K562 (cell line): ENCODE data around the gene BAIAP2L2. TPM values are rescaled to one million over a fixed set of nuclear protein-coding genes. Genes with fewer than 3 reads are reported as not detected.

Source experiments
- ATAC-seq: fragments of 200-7000 bp; cut with Tn5 transposase; 3 replicates; pipeline ENCODE4 v1.9.1; 2020; ENCODE audit warnings: moderate library complexity
- BruUV-seq: library from RNA; stranded (reverse); fragments of 400-500 nt; replicated peaks from 2 replicates; lab custom pipeline; 2021; lab: Mats Ljungman, UMichigan
- CTCF ChIA-PET: fragments of 300-600 bp; formaldehyde crosslinking; extraction: SDS; loops from one replicate; lab custom pipeline; 2021; ENCODE audit warnings: low intra/inter-chr PET ratio; lab: Yijun Ruan, JAX
- POLR2A ChIA-PET: fragments of 300-600, 350-650 bp; sonication (Branson Sonifier 250); formaldehyde crosslinking; extraction: SDS; loops from one replicate; lab custom pipeline; 2021; ENCODE audit warnings: antibody characterized with exemption, inconsistent platforms; lab: Yijun Ruan, JAX
- DNase-seq, 4 experiments: peaks; one replicate each; pipeline versions ENCODE4 v3.0.0 to v3.0.0-alpha.2; 2011 to 2018; ENCODE audit warnings: low spot score in 3 of 4, mixed read lengths in 3 of 4; ENCODE audit errors: extremely low read depth in 1 of 4
- FAIRE-seq: peaks from 2 replicates; lab custom pipeline; 2011; peaks lifted over from hg19 to GRCh38; lab: Jason Lieb, UNC
- H2AFZ ChIP-seq: 2 replicates; pipeline ENCODE4 v1.6.0; 2011; ENCODE audit warnings: low read depth, low read length, control low read depth, inconsistent platforms
- H3K27ac ChIP-seq: fragments of 200-600 bp; 3 replicates; pipeline ENCODE4 v1.8.0; 2011; ENCODE audit warnings: low read depth, mild to moderate bottlenecking, control low read depth, inconsistent platforms, low read length, moderate library complexity, mixed read lengths; ENCODE audit errors: extremely low read depth
- H3K27me3 ChIP-seq, 2 experiments: fragments of 300-600 bp in 1 of 2; 2 replicates in 1 of 2; 3 replicates in 1 of 2; pipeline versions ENCODE4 v1.6.0 to v1.8.0; 2011; ENCODE audit warnings: inconsistent platforms in 2 of 2, low read length in 2 of 2, mild to moderate bottlenecking in 1 of 2, mixed read lengths in 1 of 2, moderate library complexity in 1 of 2; ENCODE audit not compliant: control insufficient read depth in 2 of 2, insufficient read depth in 2 of 2
- H3K36me3 ChIP-seq: fragments of 300-600 bp; 3 replicates; pipeline ENCODE4 v1.8.0; 2011; ENCODE audit warnings: mild to moderate bottlenecking, low read length, inconsistent platforms; ENCODE audit not compliant: control insufficient read depth, insufficient read depth
- H3K4me1 ChIP-seq, 2 experiments: fragments of 200-600 bp in 1 of 2; replicated peaks in 1 of 2; 2 replicates in 1 of 2; 3 replicates in 1 of 2; pipeline versions ENCODE4 v1.5.1 to v1.8.0; 2011; ENCODE audit warnings: inconsistent platforms in 2 of 2, low read length in 2 of 2, mild to moderate bottlenecking in 1 of 2, mixed read lengths in 1 of 2, moderate library complexity in 1 of 2; ENCODE audit not compliant: control insufficient read depth in 2 of 2, insufficient read depth in 2 of 2
- H3K4me2 ChIP-seq: 2 replicates; pipeline ENCODE4 v1.6.1; 2011; ENCODE audit warnings: low read length, control low read depth, inconsistent platforms, mixed read lengths; ENCODE audit not compliant: insufficient read depth
- H3K4me3 ChIP-seq: fragments of 200-600 bp; sonication (generic), shearing (Covaris generic); 2 replicates; pipeline ENCODE4 v1.5.1; 2016; ENCODE audit warnings: control low read depth, inconsistent platforms
- H3K79me2 ChIP-seq: fragments of 200-600 bp; 3 replicates; pipeline ENCODE4 v1.8.0; 2011; ENCODE audit warnings: low read length, inconsistent platforms; ENCODE audit not compliant: control insufficient read depth, insufficient read depth
- H3K9ac ChIP-seq, 2 experiments: 2 replicates each; pipeline versions ENCODE4 v1.6.0 to v1.6.1; 2011; ENCODE audit warnings: low read depth in 2 of 2, low read length in 2 of 2, control low read depth in 1 of 2, inconsistent platforms in 1 of 2, mild to moderate bottlenecking in 1 of 2, mixed read lengths in 1 of 2; ENCODE audit not compliant: insufficient read depth in 1 of 2
- H3K9me1 ChIP-seq: one replicate; pipeline ENCODE4 v1.6.0; 2011; ENCODE audit warnings: inconsistent platforms, mild to moderate bottlenecking, low read length, moderate library complexity; ENCODE audit not compliant: control insufficient read depth, insufficient read depth
- H3K9me3 ChIP-seq: replicated peaks from 2 replicates; pipeline ENCODE4 v1.5.1; 2011; ENCODE audit warnings: low read depth, low read length, inconsistent platforms; ENCODE audit not compliant: control insufficient read depth, insufficient read depth
- H4K20me1 ChIP-seq: replicated peaks from 2 replicates; pipeline ENCODE4 v1.6.1; 2011; ENCODE audit warnings: low read length, inconsistent platforms, mixed read lengths; ENCODE audit not compliant: control insufficient read depth, insufficient read depth
- BHLHE40 ChIP-seq: IDR thresholded peaks from 2 replicates; pipeline ENCODE4 v1.6.1; 2011; ENCODE audit warnings: low read length, improper control_type of control experiment
- CBX3 ChIP-seq, 2 experiments: IDR thresholded peaks; 1 replicate in 1 of 2; 2 replicates in 1 of 2; pipeline ENCODE4 v1.6.1; 2012; ENCODE audit warnings: inconsistent platforms in 2 of 2, low read length in 2 of 2, borderline replicate concordance in 1 of 2, control low read depth in 1 of 2
- L3MBTL2 ChIP-seq: fragments of 450-650 bp; IDR thresholded peaks from 2 replicates; pipeline ENCODE4 v1.6.1; 2016; ENCODE audit warnings: mild to moderate bottlenecking, moderate library complexity
- MAZ ChIP-seq, 2 experiments: fragments of 450-650 bp in 1 of 2; sonication (generic) in 1 of 2; formaldehyde crosslinking; IDR thresholded peaks in 1 of 2; conservative IDR thresholded peaks in 1 of 2; 2 replicates each; pipeline versions ENCODE4 v1.4.0 to v1.5.0; 2020; ENCODE audit warnings: mild to moderate bottlenecking in 1 of 2, missing genetic modification reagents in 1 of 2
- RAD21 ChIP-seq, 2 experiments: fragments of 250-450 bp in 1 of 2; fragments of 450-650 bp in 1 of 2; sonication (Bioruptor Pico) in 1 of 2; formaldehyde crosslinking in 1 of 2; IDR thresholded peaks in 1 of 2; conservative IDR thresholded peaks in 1 of 2; 2 replicates each; pipeline versions ENCODE4 v1.4.0 to v1.8.0; 2020 to 2022; ENCODE audit warnings: mild to moderate bottlenecking in 2 of 2, moderate library complexity in 1 of 2
- SRSF1 ChIP-seq: fragments of 200-400 bp; formaldehyde crosslinking; IDR thresholded peaks from 2 replicates; pipeline ENCODE4 v1.6.1; 2017; ENCODE audit warnings: mild to moderate bottlenecking, low read depth, low read length, moderate library complexity
- ZNF263 ChIP-seq: sonication (generic); formaldehyde crosslinking; IDR thresholded peaks from 2 replicates; pipeline ENCODE4 v1.8.0; 2022; ENCODE audit warnings: mild to moderate bottlenecking, missing genetic modification reagents, borderline replicate concordance
- WGBS: fragments of 100-300 bp; shearing (Covaris generic); methylation state at CpG from one replicate; pipeline ENCODE4 v1.1.6; 2016; ENCODE audit warnings: low coverage, mixed read lengths; ENCODE audit not compliant: insufficient coverage; ENCODE audit errors: missing lambda C conversion rate; 5-methylcytosine and 5-hydroxymethylcytosine counted together
- in situ Hi-C: fragments of 300-500 bp; cut with MboI; formaldehyde crosslinking; loops from 4 replicates; pipeline ENCODE4 v1.15.0; 2018; ENCODE audit warnings: inconsistent platforms, mixed read lengths
- intact Hi-C: fragments of 100-400 bp; cut with micrococcal nuclease; formaldehyde crosslinking; loops from 2 replicates; pipeline ENCODE4 v1.14.2; 2022
- polyA plus RNA-seq, 8 experiments: library from polyadenylated mRNA; depleted of rRNA in 4 of 8; stranded (reverse) in 5 of 8; unstranded in 3 of 8; fragments of >200 nt; fragmentation: Nextera tagmentation in 2 of 8; fragmentation: Illumina TruSeq in 1 of 8; extraction: Ambion mirVana in 2 of 8; extraction: Trizol in 1 of 8; gene quantifications; 2 replicates each; pipeline versions ENCODE4 v1.2.1 to v1.2.3, GENCODE V29; 2011 to 2014; ENCODE audit warnings: inconsistent platforms in 1 of 8, missing spikeins in 1 of 8
- total RNA-seq, 7 experiments: library from RNA; depleted of rRNA in 6 of 7; stranded (reverse); fragments of >200 nt in 6 of 7; fragmentation: Illumina TruSeq in 2 of 7; extraction: Trizol in 2 of 7; gene quantifications; 2 replicates each; pipeline versions ENCODE4 v1.2.1 to v1.2.3, GENCODE V29; 2011 to 2021; ENCODE audit warnings: low replicate concordance in 1 of 7
- TF ChIP-seq, protein P1 (sequence below), 2 experiments: IDR thresholded peaks; 2 replicates each; pipeline ENCODE4 v1.6.1; 2011; ENCODE audit warnings: borderline replicate concordance in 1 of 2, control low read depth in 1 of 2, low read depth in 1 of 2, low read length in 1 of 2, mild to moderate bottlenecking in 1 of 2, mixed read lengths in 1 of 2, moderate library complexity in 1 of 2; ENCODE audit not compliant: insufficient read depth in 1 of 2, insufficient read length in 1 of 2, poor library complexity in 1 of 2, severe bottlenecking in 1 of 2; ENCODE audit errors: extremely low read depth in 1 of 2
- TF ChIP-seq, protein P2 (sequence below): sonication (generic); formaldehyde crosslinking; IDR thresholded peaks from 2 replicates; pipeline ENCODE4 v1.8.1; 2023; ENCODE audit warnings: mild to moderate bottlenecking, missing genetic modification reagents
- TF ChIP-seq, protein P3 (sequence below): sonication (generic); formaldehyde crosslinking; IDR thresholded peaks from 2 replicates; pipeline ENCODE4 v1.9.0; 2022; ENCODE audit warnings: mild to moderate bottlenecking, missing genetic modification reagents
- TF ChIP-seq, protein P4 (sequence below): fragments of 450-650 bp; formaldehyde crosslinking; IDR thresholded peaks from 2 replicates; pipeline ENCODE4 v1.4.0; 2020; ENCODE audit warnings: mild to moderate bottlenecking, moderate library complexity
- TF ChIP-seq, protein P5 (sequence below): sonication (generic); formaldehyde crosslinking; IDR thresholded peaks from 2 replicates; pipeline ENCODE4 v1.8.0; 2022; ENCODE audit warnings: missing genetic modification reagents, mild to moderate bottlenecking, moderate library complexity, borderline replicate concordance

The BAIAP2L2 gene
- total and polyA plus RNA-seq, 9 of the 15 experiments (the other 6 are each of a cell fraction or from before 2014, with no cell fraction given) = 0.04 to 0.22 (median 0.07) TPM; not detected in 4

DNA sequence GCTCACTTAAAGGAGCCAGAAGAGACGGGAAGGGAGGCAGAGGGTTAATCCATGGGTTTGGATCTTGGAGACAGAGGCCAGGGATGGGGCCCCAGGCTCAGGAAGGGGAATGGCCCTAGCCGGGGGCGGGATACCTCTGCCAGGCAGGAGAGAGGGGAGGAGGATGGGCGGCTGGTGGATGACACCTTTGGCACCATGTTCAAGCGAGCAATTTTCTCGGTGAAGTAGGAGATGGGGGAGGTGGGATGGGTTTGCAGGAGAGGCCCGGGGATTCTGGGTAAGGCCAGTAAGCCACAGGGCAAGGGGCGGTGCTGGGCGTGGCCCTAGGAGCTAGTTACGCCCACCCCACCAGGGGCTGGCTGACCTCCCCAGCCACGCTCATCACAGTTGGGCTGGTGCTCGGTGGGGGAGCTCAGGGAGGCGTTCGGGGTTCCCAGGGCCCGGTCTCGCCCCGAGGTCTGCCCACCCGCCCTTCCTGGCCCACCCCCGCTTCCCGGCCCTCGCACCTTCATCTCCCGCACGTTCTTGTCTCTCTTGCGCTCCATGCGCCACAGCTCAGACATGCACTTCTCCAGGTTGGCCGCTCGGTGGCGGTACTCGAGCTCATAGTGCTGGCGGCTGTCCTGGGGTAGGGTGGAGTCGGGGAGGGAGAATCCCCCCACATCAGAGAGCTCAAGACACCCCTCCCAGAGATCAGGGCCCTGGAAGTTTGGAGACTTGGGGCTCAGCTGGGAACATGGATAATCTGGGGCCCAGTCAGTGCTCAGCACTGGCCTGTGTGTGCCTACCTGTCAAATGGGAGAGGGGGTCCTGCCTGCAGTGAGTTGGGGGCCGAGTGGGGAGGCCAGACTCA, 12.7 kb downstream of the BAIAP2L2 start:
- intact Hi-C loops = no loop called here
- Histone ChIP-seq H3K36me3 (no peaks in the 10 kb centered on the region), H3K4me1 (peaks cover 2 to 11% of the 10 kb centered on the region in 2 experiments; a peak in 3 of 5 replicates), H3K9me3 (no peaks in the 10 kb centered on the region), H3K27me3 (no peaks in the 10 kb centered on the region), H2AFZ (peak overlapping the region; percentile 64), H3K4me2 (peak overlapping the region; percentile 32; the same call in 1 of the 2 replicates), H3K4me3 (no peak overlapping the region), H3K9ac (0 out of 4 replicates have a peak overlapping the region, but pooled peaks of 1 of the 2 experiments have one; percentile 10), H4K20me1 (no peaks in the 10 kb centered on the region), H3K27ac (no peak overlapping the region), H3K79me2 (no peaks in the 10 kb centered on the region), H3K9me1 (no peaks in the 10 kb centered on the region)
- FAIRE-seq = peak; percentile 74
- peak; percentile 72 to 76 (median 75) for DNase-seq
- CTCF ChIA-PET = no interaction called here
- in situ Hi-C loops = no loop called here
- 7% methylated on average over 12 of the region's 32 CpGs for WGBS
- no TSS peak for BruUV-seq
- peak; percentile 96 for ATAC-seq
- POLR2A ChIA-PET = interaction anchor here (1.1 kb wide), 1 partner anchor 10 kb away, joined by 3 read pairs; no protein-coding TSS in a partner anchor
- TF ChIP-seq L3MBTL2 (peak; percentile 98), BHLHE40 (peak; percentile 58), CBX3 (IDR thresholded peaks at IDR 0.05; ENCODE audit: borderline replicate concordance in 1 of 2, low read length in 2 of 2) (peak in 1 of 2 experiments; percentile 90; a peak in 1 of 3 replicates), MAZ (CRISPR knock-in tag; conservative IDR thresholded peaks at IDR 0.05 in 1 of 2, IDR thresholded peaks at IDR 0.05 in 1 of 2) (0 out of 4 replicates have a peak, but pooled peaks of 1 of the 2 experiments have one; percentile 34), SRSF1 (no peak), ZNF263 (0 out of 2 replicates have a peak, but pooled peaks have one; percentile 27), RAD21 (CRISPR knock-in tag; conservative IDR thresholded peaks at IDR 0.05 in 1 of 2, IDR thresholded peaks at IDR 0.05 in 1 of 2) (peak in 1 of 2 experiments; percentile 53; a peak in 2 of 4 replicates)
- TF ChIP-seq, protein P1, sequence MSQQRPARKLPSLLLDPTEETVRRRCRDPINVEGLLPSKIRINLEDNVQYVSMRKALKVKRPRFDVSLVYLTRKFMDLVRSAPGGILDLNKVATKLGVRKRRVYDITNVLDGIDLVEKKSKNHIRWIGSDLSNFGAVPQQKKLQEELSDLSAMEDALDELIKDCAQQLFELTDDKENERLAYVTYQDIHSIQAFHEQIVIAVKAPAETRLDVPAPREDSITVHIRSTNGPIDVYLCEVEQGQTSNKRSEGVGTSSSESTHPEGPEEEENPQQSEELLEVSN (IDR thresholded peaks at IDR 0.05; ENCODE audit: borderline replicate concordance in 1 of 2, extremely low read depth in 1 of 2, insufficient read depth in 1 of 2, insufficient read length in 1 of 2, low read depth in 1 of 2, low read length in 1 of 2, poor library complexity in 1 of 2, severe bottlenecking in 1 of 2) = peak; percentile 94 to 99
- TF ChIP-seq, protein P2, sequence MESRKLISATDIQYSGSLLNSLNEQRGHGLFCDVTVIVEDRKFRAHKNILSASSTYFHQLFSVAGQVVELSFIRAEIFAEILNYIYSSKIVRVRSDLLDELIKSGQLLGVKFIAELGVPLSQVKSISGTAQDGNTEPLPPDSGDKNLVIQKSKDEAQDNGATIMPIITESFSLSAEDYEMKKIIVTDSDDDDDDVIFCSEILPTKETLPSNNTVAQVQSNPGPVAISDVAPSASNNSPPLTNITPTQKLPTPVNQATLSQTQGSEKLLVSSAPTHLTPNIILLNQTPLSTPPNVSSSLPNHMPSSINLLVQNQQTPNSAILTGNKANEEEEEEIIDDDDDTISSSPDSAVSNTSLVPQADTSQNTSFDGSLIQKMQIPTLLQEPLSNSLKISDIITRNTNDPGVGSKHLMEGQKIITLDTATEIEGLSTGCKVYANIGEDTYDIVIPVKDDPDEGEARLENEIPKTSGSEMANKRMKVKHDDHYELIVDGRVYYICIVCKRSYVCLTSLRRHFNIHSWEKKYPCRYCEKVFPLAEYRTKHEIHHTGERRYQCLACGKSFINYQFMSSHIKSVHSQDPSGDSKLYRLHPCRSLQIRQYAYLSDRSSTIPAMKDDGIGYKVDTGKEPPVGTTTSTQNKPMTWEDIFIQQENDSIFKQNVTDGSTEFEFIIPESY = peak; percentile 99
- TF ChIP-seq, protein P3, sequence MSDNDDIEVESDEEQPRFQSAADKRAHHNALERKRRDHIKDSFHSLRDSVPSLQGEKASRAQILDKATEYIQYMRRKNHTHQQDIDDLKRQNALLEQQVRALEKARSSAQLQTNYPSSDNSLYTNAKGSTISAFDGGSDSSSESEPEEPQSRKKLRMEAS (CRISPR knock-in tag) = peak; percentile 82
- TF ChIP-seq, protein P4, sequence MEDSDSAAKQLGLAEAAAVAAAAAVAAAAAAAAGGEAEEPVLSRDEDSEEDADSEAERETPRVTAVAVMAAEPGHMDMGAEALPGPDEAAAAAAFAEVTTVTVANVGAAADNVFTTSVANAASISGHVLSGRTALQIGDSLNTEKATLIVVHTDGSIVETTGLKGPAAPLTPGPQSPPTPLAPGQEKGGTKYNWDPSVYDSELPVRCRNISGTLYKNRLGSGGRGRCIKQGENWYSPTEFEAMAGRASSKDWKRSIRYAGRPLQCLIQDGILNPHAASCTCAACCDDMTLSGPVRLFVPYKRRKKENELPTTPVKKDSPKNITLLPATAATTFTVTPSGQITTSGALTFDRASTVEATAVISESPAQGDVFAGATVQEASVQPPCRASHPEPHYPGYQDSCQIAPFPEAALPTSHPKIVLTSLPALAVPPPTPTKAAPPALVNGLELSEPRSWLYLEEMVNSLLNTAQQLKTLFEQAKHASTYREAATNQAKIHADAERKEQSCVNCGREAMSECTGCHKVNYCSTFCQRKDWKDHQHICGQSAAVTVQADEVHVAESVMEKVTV = no peak
- TF ChIP-seq, protein P5, sequence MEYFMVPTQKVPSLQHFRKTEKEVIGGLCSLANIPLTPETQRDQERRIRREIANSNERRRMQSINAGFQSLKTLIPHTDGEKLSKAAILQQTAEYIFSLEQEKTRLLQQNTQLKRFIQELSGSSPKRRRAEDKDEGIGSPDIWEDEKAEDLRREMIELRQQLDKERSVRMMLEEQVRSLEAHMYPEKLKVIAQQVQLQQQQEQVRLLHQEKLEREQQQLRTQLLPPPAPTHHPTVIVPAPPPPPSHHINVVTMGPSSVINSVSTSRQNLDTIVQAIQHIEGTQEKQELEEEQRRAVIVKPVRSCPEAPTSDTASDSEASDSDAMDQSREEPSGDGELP (CRISPR knock-in tag) = peak; percentile 36; the same call in 1 of the 2 replicates
